SK-N-MC (cell line): ENCODE data around the gene OSTN.
"Not testable (repeated sequence)": the region's sequence is repeated elsewhere in the genome, so short reads cannot be mapped to it uniquely, and the experiment has no call there.

ENCODE experiments used
- DNase-seq: peaks from one replicate; pipeline ENCODE4 v3.0.0-alpha.2; 2011; ENCODE audit warnings: low read depth, low spot score
- H3K27ac ChIP-seq: fragments of 200-600 bp; sonication (generic); 2 replicates; pipeline ENCODE4 v1.5.1; 2016; ENCODE audit warnings: mixed run types
- H3K36me3 ChIP-seq: fragments of 200-600 bp; sonication (generic); 2 replicates; pipeline ENCODE4 v1.6.1; 2017; ENCODE audit warnings: antibody characterized with exemption, low read length, mixed read lengths; ENCODE audit not compliant: insufficient read depth
- H3K4me3 ChIP-seq: fragments of 200-600 bp; sonication (generic); 2 replicates; pipeline ENCODE4 v1.5.1; 2016
- H3K9ac ChIP-seq: fragments of 200-600 bp; sonication (generic); 2 replicates; pipeline ENCODE4 v1.8.0; 2017; ENCODE audit warnings: mixed run types, mixed read lengths; ENCODE audit not compliant: insufficient read length
- H3K9me3 ChIP-seq: fragments of 200-600 bp; sonication (generic); 2 replicates; pipeline ENCODE4 v1.6.1; 2017; ENCODE audit warnings: low read depth, mild to moderate bottlenecking, antibody characterized with exemption, low read length, moderate library complexity, mixed read lengths
- EZH2 ChIP-seq: fragments of 200-600 bp; sonication (generic); IDR thresholded peaks from one replicate; pipeline ENCODE4 v1.6.1; 2017; ENCODE audit warnings: antibody characterized with exemption
- FOXP2 ChIP-seq: optimal IDR thresholded peaks from 2 replicates; pipeline ENCODE3; 2011; ENCODE audit warnings: mild to moderate bottlenecking, moderate library complexity; ENCODE audit not compliant: insufficient read depth; ENCODE audit errors: extremely low read length, control extremely low read depth
- POLR2AphosphoS5 ChIP-seq: IDR thresholded peaks from 2 replicates; pipeline ENCODE4 v1.6.1; 2012; ENCODE audit warnings: mild to moderate bottlenecking, low read depth, low read length, borderline replicate concordance

The OSTN gene

GRCh38 chr3:191237047-191237882, 38.2 kb downstream of the OSTN start:
- TF ChIP-seq FOXP2 (no peak), EZH2 (no peak), POLR2AphosphoS5 (no peak)
- Histone ChIP-seq H3K9ac (no peak overlapping the region), H3K4me3 (no peak overlapping the region), H3K27ac (no peak overlapping the region), H3K36me3 (no peaks in the 10 kb centered on the region), H3K9me3 (no peaks in the 10 kb centered on the region)
- DNase-seq = no peak

DNA sequence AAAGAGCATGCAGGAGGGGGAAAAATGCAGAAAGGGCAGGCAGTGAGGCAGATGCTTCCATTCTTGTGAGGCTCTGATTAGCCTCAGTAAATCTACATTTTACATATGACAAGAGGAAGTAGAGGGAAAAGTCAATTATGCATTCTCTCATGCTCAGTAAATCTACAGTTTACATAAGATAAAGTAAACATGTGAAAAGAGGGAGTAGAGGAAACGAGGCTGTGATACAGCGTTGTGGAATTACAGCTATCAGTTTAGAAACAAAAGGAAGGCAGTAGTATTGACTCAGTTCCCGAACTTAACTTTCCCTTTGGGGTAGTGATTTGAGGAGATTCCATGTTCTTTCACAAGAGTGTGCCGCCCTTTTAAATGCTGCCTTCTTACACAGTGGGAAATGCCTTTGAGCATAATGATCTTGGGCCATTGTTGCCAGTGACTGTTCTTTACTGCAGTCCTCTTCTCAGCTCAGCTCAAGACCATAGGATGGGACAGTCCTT, 39.3 kb downstream of the OSTN start:
- Histone ChIP-seq H3K27ac (no peak overlapping the region), H3K9ac (no peak overlapping the region), H3K9me3 (no peaks in the 10 kb centered on the region), H3K36me3 (no peaks in the 10 kb centered on the region), H3K4me3 (no peak overlapping the region)
- no peak for TF ChIP-seq EZH2
- no peak for TF ChIP-seq POLR2AphosphoS5
- TF ChIP-seq FOXP2 = no peak
- DNase-seq = no peak

DNA sequence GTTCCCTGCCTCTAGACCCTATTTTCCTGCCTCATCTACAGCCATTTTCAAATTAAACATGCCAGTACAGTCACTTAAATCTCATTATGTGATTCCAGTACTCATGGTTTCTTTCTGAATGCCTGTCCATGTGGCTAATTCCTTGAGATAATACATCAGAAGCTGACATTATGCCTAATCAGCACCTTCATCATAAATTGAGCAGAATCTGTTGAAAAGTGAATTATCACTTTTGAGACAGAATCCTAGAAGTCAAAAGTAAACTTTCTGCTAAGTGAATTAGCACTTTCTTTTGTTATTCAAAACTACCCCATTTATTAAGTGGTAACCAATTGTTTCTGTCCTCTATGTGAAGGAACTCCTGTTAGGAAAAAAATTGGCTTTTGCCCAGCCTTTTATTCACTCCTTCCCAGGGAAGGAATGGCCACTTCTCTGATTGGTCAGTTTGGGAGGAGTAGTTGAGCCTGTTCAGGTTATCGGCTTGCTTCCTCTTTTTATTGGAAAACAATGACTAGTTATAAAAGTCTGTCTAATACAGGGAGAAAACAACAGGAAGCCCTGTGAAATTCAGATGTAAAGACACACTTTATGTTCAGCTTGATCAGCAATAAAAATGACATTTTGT, 40.5 kb downstream of the OSTN start:
- no peak for DNase-seq
- Histone ChIP-seq H3K27ac (no peak overlapping the region), H3K4me3 (no peak overlapping the region), H3K9ac (no peak overlapping the region), H3K9me3 (no peaks in the 10 kb centered on the region), H3K36me3 (no peaks in the 10 kb centered on the region)
- TF ChIP-seq EZH2 (no peak), FOXP2 (no peak), POLR2AphosphoS5 (no peak)

- DNase-seq = no peak
- no peak overlapping the region for H3K4me3 ChIP-seq
- TF ChIP-seq POLR2AphosphoS5 (no peak), FOXP2 (no peak), EZH2 (no peak)
- no peaks in the 10 kb centered on the region for H3K9me3 ChIP-seq
- no peak overlapping the region for H3K27ac ChIP-seq
- H3K9ac ChIP-seq = no peak overlapping the region
- no peaks in the 10 kb centered on the region for H3K36me3 ChIP-seq
Observed at GRCh38 chr3:191240486-191240885, 41.4 kb downstream of the OSTN start.

GRCh38 chr3:191244242-191244867, 45.3 kb downstream of the OSTN start:
- Histone ChIP-seq H3K36me3 (no peaks in the 10 kb centered on the region), H3K27ac (no peak overlapping the region), H3K9ac (no peak overlapping the region), H3K9me3 (no peaks in the 10 kb centered on the region), H3K4me3 (no peak overlapping the region)
- DNase-seq = peak; percentile 32
- TF ChIP-seq EZH2 (no peak), FOXP2 (no peak), POLR2AphosphoS5 (no peak)

DNA sequence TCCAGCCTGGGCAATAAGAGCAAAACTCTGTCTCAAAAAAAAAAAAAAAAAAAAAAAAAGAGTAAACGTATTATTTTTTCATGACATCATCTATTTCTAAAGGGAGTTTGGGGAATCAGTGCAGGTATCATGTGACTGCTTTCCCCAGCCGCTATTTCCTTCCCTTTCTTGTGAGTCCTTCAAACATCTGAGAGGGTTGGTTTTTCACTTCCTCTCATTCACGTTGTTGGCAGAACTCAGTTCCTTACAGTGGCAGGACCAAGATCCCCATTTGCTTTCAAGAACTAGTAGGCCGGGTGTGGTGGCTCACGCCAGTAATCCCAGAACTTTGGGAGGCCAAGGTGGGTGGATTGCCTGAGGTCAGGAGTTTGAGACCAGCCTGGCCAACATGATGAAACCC, 47.0 kb downstream of the OSTN start:
- DNase-seq, H3K36me3 ChIP-seq, H3K9ac ChIP-seq, H3K4me3 ChIP-seq, H3K9me3 ChIP-seq, H3K27ac ChIP-seq: not testable (repeated sequence)

DNA sequence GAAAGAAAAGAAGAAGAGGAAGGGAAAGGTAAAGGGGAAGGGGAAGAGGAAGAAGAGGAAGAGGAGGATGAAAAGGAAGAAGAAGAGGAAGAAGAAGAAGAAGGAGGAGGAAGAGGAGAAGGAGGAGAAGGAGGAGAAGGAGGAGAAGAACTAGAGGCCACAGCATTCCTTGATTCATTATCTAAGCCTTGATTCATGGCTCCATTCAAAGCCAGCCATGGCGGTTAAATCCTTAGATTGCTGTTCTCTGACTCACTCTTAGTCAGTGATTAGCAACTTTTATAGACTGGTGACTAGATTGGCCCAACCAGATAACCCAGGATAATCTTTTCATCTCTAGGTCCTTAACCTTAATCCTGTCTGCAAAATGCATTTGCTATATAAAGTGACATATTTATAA, 47.6 kb downstream of the OSTN start:
- TF ChIP-seq EZH2 = no peak
- no peak for TF ChIP-seq FOXP2
- TF ChIP-seq POLR2AphosphoS5 = no peak
- Histone ChIP-seq H3K27ac (no peak overlapping the region), H3K4me3 (no peak overlapping the region), H3K9ac (no peak overlapping the region), H3K36me3 (no peaks in the 10 kb centered on the region), H3K9me3 (no peaks in the 10 kb centered on the region)
- DNase-seq = no peak

GRCh38 chr3:191253089-191253799, 54.2 kb downstream of the OSTN start:
- no peak overlapping the region for H3K27ac ChIP-seq
- H3K9ac ChIP-seq = no peak overlapping the region
- no peak for TF ChIP-seq POLR2AphosphoS5
- no peak for TF ChIP-seq FOXP2
- no peak for TF ChIP-seq EZH2
- DNase-seq = no peak
- H3K36me3 ChIP-seq = no peaks in the 10 kb centered on the region
- no peaks in the 10 kb centered on the region for H3K9me3 ChIP-seq
- H3K4me3 ChIP-seq = no peak overlapping the region
